ENCODE data around the gene TANK. TPM values are rescaled to one million over a fixed set of nuclear protein-coding genes. Genes with fewer than 3 reads are reported as not detected.

The TANK gene
- total and polyA plus RNA-seq, 2 donors (not counting 3 experiments of a cell fraction or from before 2014, with no cell fraction given) = 33.3 to 83.2 TPM

DNA sequence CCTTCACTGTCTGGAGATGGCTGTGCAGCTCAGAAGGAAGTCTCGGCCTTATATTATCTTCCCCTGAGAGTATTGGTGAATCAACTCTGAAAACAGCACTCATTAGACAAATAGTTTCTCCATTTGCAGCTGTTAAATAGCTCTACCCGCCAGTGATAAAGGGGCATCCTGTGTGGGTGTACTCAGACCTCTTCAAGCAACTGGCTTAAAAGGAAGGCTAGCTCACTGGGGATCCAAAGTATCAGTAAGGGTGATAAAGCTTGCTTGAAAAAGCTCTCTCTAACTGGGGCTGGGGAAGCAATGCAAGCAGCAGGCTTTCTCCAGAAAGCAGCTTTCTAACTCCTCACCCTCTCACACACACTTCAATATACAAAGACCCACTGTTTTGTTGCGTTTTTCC is 83.1 kb downstream of the TANK start:
- Histone ChIP-seq H3K4me3 (replicated peaks in 1 of 3; ENCODE audit: insufficient read depth in 1 of 3, low read depth in 1 of 3, low read length in 3 of 3) (no peak overlapping the region), H3K79me2 (ENCODE audit: control insufficient read depth, insufficient read depth, low read length) (no peaks in the 10 kb centered on the region), H3K36me3 (ENCODE audit: control insufficient read depth in 2 of 2, extremely low read depth in 1 of 2, insufficient read depth in 2 of 2, low read length in 2 of 2) (no peaks in the 10 kb centered on the region), H2AFZ (ENCODE audit: low read depth, low read length) (no peak overlapping the region), H4K20me1 (replicated peaks; ENCODE audit: control insufficient read depth, extremely low read depth, insufficient read depth, low read length) (no peaks in the 10 kb centered on the region), H3K4me1 (ENCODE audit: control insufficient read depth, extremely low read depth, insufficient read depth, low read length) (peaks cover 3% of the 10 kb centered on the region), H3K27me3 (ENCODE audit: control insufficient read depth in 2 of 2, insufficient read depth in 2 of 2, low read length in 2 of 2) (peaks cover 0 to 4% of the 10 kb centered on the region in 2 experiments), H3K27ac (ENCODE audit: insufficient read depth, low read depth, low read length) (no peak overlapping the region), H3K9me3 (replicated peaks; ENCODE audit: control insufficient read depth, insufficient read depth, low read length) (no peaks in the 10 kb centered on the region), H3K4me2 (ENCODE audit: insufficient read depth, low read length) (no peak overlapping the region), H3K9ac (replicated peaks; ENCODE audit: extremely low read depth, insufficient read depth, low read length) (no peak overlapping the region), H3K9me1 (replicated peaks; ENCODE audit: control insufficient read depth, extremely low read depth, insufficient read depth, low read length) (no peaks in the 10 kb centered on the region)
- DNase-seq (ENCODE audit: low read depth, low spot score) (no peak), FAIRE-seq (no peak)
- dilution Hi-C loops (cut with MboI; ENCODE audit: extremely low pct_ligation_motif_present, low sequenced_read_pairs) = no loop called here
- intact Hi-C loops (cut with micrococcal nuclease) = no loop called here
- POLR2A ChIA-PET = no interaction called here
- no TSS peak for BruUV-seq (replicated peaks)
- TF ChIP-seq EZH2 (IDR thresholded peaks at IDR 0.05; ENCODE audit: borderline replicate concordance, low read depth, low read length, severe bottlenecking) (no peak), MYC (IDR thresholded peaks at IDR 0.05; ENCODE audit: low read depth, low read length) (no peak), JUN (IDR thresholded peaks at IDR 0.05; ENCODE audit: borderline replicate concordance, insufficient read depth, insufficient read length, low read depth) (no peak), FOS (IDR thresholded peaks at IDR 0.05; ENCODE audit: borderline replicate concordance, insufficient read depth, low read length) (no peak), GATA2 (IDR thresholded peaks at IDR 0.05; ENCODE audit: insufficient read depth, insufficient read length, low read depth, low read length) (no peak), POLR2A (IDR thresholded peaks at IDR 0.05; ENCODE audit: low read depth, low read length) (no peak)
- TF ChIP-seq, protein P1, sequence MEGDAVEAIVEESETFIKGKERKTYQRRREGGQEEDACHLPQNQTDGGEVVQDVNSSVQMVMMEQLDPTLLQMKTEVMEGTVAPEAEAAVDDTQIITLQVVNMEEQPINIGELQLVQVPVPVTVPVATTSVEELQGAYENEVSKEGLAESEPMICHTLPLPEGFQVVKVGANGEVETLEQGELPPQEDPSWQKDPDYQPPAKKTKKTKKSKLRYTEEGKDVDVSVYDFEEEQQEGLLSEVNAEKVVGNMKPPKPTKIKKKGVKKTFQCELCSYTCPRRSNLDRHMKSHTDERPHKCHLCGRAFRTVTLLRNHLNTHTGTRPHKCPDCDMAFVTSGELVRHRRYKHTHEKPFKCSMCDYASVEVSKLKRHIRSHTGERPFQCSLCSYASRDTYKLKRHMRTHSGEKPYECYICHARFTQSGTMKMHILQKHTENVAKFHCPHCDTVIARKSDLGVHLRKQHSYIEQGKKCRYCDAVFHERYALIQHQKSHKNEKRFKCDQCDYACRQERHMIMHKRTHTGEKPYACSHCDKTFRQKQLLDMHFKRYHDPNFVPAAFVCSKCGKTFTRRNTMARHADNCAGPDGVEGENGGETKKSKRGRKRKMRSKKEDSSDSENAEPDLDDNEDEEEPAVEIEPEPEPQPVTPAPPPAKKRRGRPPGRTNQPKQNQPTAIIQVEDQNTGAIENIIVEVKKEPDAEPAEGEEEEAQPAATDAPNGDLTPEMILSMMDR (IDR thresholded peaks at IDR 0.05; ENCODE audit: extremely low read depth in 1 of 2, insufficient read depth in 1 of 2, low read depth in 1 of 2, low read length in 2 of 2) = no peak
- TF ChIP-seq, protein P2, sequence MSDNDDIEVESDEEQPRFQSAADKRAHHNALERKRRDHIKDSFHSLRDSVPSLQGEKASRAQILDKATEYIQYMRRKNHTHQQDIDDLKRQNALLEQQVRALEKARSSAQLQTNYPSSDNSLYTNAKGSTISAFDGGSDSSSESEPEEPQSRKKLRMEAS (IDR thresholded peaks at IDR 0.05; ENCODE audit: insufficient read depth, insufficient read length) = no peak
- CTCF ChIA-PET = interaction anchor here (1.1 to 2.6 kb wide), 3 partner anchors 8 to 32 kb away, joined by 3 to 12 read pairs (median 4); no protein-coding TSS in a partner anchor
